ENCODE data around the gene AEN. TPM values are rescaled to one million over a fixed set of nuclear protein-coding genes. Genes with fewer than 3 reads are reported as not detected.

The AEN gene
- total RNA-seq, 1 experiment from 2014 or later = 36.2 TPM

- Histone ChIP-seq H3K4me3 (replicated peaks in 1 of 2; ENCODE audit: low read depth in 1 of 2, low read length in 2 of 2) (no peak overlapping the region), H3K9me3 (ENCODE audit: control insufficient read depth in 1 of 2, insufficient read depth in 1 of 2, low read depth in 1 of 2, low read length in 2 of 2) (no peaks in the 10 kb centered on the region), H3K36me3 (ENCODE audit: control insufficient read depth in 1 of 2, insufficient read depth in 2 of 2, low read length in 2 of 2) (no peaks in the 10 kb centered on the region), H2AFZ (ENCODE audit: low read depth, low read length, poor library complexity, severe bottlenecking) (no peak overlapping the region), H3K4me1 (ENCODE audit: control insufficient read depth in 1 of 2, insufficient read depth in 2 of 2, low read length in 2 of 2) (peaks cover 23 to 26% of the 10 kb centered on the region in 2 experiments), H3K79me2 (ENCODE audit: insufficient read depth, low read length) (no peaks in the 10 kb centered on the region), H3K9me2 (ENCODE audit: insufficient read depth) (no peaks in the 10 kb centered on the region), H3K27me3 (ENCODE audit: insufficient read depth, low read length) (no peaks in the 10 kb centered on the region), H4K20me1 (ENCODE audit: insufficient read depth) (no peaks in the 10 kb centered on the region), H3K4me2 (ENCODE audit: low read length) (no peak overlapping the region), H3K9ac (ENCODE audit: low read length) (no peak overlapping the region), H3K27ac (ENCODE audit: low read depth, low read length) (no peak overlapping the region)
- DNase-seq (ENCODE audit: low read depth, low spot score) (no peak), ATAC-seq (no peak)
- POLR2A ChIA-PET = no interaction called here
- RAD21 ChIA-PET (ENCODE audit: low non-redundant PET in 1 of 2, low total read pairs in 2 of 2, uncharacterized antibody in 2 of 2, unreplicated experiment in 2 of 2) = no interaction called here
- no peak for TF ChIP-seq POLR2A (IDR thresholded peaks at IDR 0.05; ENCODE audit: borderline replicate concordance, extremely low read depth, insufficient read depth, insufficient read length)
- TF ChIP-seq CBX3 (IDR thresholded peaks at IDR 0.05; ENCODE audit: low read depth) = no peak
- no peak for TF ChIP-seq RAD21 (IDR thresholded peaks at IDR 0.05; ENCODE audit: low read depth)
- no peak for TF ChIP-seq REST (IDR thresholded peaks at IDR 0.05; ENCODE audit: low read depth)
- no peak for TF ChIP-seq EGR1 (IDR thresholded peaks at IDR 0.05; ENCODE audit: low read depth)
- no peak for TF ChIP-seq ZNF274 (IDR thresholded peaks at IDR 0.05; ENCODE audit: low read depth, low read length)
- BruUV-seq (replicated peaks) = no TSS peak
- intact Hi-C loops (cut with micrococcal nuclease) = no loop called here
- CTCF ChIA-PET = no interaction called here
These were observed 24.9 kb downstream of the AEN start for GRCh38 chr15:88646088-88646405.

DNA sequence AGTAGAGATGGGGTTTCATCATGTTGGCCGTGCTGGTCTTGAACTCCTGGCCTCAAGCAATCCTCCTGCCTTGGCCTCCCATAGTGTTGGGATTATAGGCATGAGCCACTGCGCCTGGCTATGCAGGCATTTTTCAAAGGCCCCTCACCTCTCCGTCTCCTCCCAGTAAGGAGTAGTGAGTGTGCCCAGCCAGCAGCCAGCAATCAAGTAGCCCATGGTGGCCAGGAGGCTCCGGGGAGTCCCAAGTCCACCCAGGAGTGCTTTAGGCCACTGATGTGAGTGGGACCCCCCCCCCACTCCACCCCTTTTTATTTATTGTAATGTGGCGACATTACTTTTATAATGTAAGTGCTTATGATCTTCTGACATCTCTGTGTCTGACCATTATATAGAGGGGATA lies 25.8 kb downstream of the AEN start:
- no peak overlapping the region for H3K9ac ChIP-seq (ENCODE audit: low read length)
- BruUV-seq (replicated peaks) = no TSS peak
- no peak overlapping the region for H3K4me2 ChIP-seq (ENCODE audit: low read length)
- RAD21 ChIA-PET (ENCODE audit: low non-redundant PET in 1 of 2, low total read pairs in 2 of 2, uncharacterized antibody in 2 of 2, unreplicated experiment in 2 of 2) = no interaction called here
- H3K4me3 ChIP-seq (replicated peaks in 1 of 2; ENCODE audit: low read depth in 1 of 2, low read length in 2 of 2) = no peak overlapping the region
- no peak overlapping the region for H2AFZ ChIP-seq (ENCODE audit: low read depth, low read length, poor library complexity, severe bottlenecking)
- no peak for TF ChIP-seq EZH2 (IDR thresholded peaks at IDR 0.05)
- TF ChIP-seq POLR2AphosphoS5 (IDR thresholded peaks at IDR 0.05; ENCODE audit: low read depth, low read length) = no peak
- TF ChIP-seq MAX (IDR thresholded peaks at IDR 0.05) = no peak
- TF ChIP-seq FOSL1 (IDR thresholded peaks at IDR 0.05; ENCODE audit: low read depth) = no peak
- TF ChIP-seq ZFX (IDR thresholded peaks at IDR 0.05) = no peak
- no peak for TF ChIP-seq POLR2A (IDR thresholded peaks at IDR 0.05; ENCODE audit: borderline replicate concordance, extremely low read depth, insufficient read depth, insufficient read length)
- TF ChIP-seq, protein P1, sequence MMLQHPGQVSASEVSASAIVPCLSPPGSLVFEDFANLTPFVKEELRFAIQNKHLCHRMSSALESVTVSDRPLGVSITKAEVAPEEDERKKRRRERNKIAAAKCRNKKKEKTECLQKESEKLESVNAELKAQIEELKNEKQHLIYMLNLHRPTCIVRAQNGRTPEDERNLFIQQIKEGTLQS (IDR thresholded peaks at IDR 0.05) = no peak
- TF ChIP-seq TCF7L2 (IDR thresholded peaks at IDR 0.05; ENCODE audit: borderline replicate concordance, extremely low read depth, insufficient read depth, insufficient read length) = no peak
- no peak for TF ChIP-seq SP1 (IDR thresholded peaks at IDR 0.05; ENCODE audit: low read depth)
- no peaks in the 10 kb centered on the region for H3K79me2 ChIP-seq (ENCODE audit: insufficient read depth, low read length)
- intact Hi-C loops (cut with micrococcal nuclease) = no loop called here
- no peaks in the 10 kb centered on the region for H3K9me3 ChIP-seq (ENCODE audit: control insufficient read depth in 1 of 2, insufficient read depth in 1 of 2, low read depth in 1 of 2, low read length in 2 of 2)
- DNase-seq (ENCODE audit: low read depth, low spot score) = no peak
- POLR2A ChIA-PET = no interaction called here
- no peak overlapping the region for H3K27ac ChIP-seq (ENCODE audit: low read depth, low read length)
- CTCF ChIA-PET = no interaction called here
- H3K9me2 ChIP-seq (ENCODE audit: insufficient read depth) = no peaks in the 10 kb centered on the region
- H3K36me3 ChIP-seq (ENCODE audit: control insufficient read depth in 1 of 2, insufficient read depth in 2 of 2, low read length in 2 of 2) = no peaks in the 10 kb centered on the region
- no peaks in the 10 kb centered on the region for H4K20me1 ChIP-seq (ENCODE audit: insufficient read depth)
- peaks cover 23 to 26% of the 10 kb centered on the region in 2 experiments for H3K4me1 ChIP-seq (ENCODE audit: control insufficient read depth in 1 of 2, insufficient read depth in 2 of 2, low read length in 2 of 2)
- no peak for ATAC-seq
- no peaks in the 10 kb centered on the region for H3K27me3 ChIP-seq (ENCODE audit: insufficient read depth, low read length)
